HCT116 (cell line): ENCODE data around the gene GLTP. TPM values are rescaled to one million over a fixed set of nuclear protein-coding genes. Genes with fewer than 3 reads are reported as not detected.

ENCODE experiments used
- ATAC-seq: fragments of 200-7000 bp; cut with Tn5 transposase; 2 replicates; pipeline ENCODE4 v1.9.1; 2020; ENCODE audit warnings: mild to moderate bottlenecking, moderate library complexity
- BruUV-seq: library from RNA; stranded (reverse); fragments of 400-500 nt; replicated peaks from 2 replicates; lab custom pipeline; 2021; lab: Mats Ljungman, UMichigan
- CTCF ChIA-PET: fragments of 300-600 bp; sonication (Branson Sonifier 250); formaldehyde crosslinking; loops from one replicate; lab custom pipeline; 2021; ENCODE audit warnings: antibody characterized with exemption; lab: Charles Lee
- POLR2A ChIA-PET: fragments of 300-600, 350-600 bp; sonication (Branson Sonifier 250); formaldehyde crosslinking; loops from one replicate; lab custom pipeline; 2021; ENCODE audit warnings: antibody characterized with exemption; lab: Charles Lee
- RAD21 ChIA-PET, 2 experiments: fragments of 300-600 bp; sonication (Branson Sonifier 250); formaldehyde crosslinking; loops; one replicate each; lab custom pipeline; 2023; ENCODE audit warnings: low total read pairs in 2 of 2; ENCODE audit not compliant: uncharacterized antibody in 2 of 2, unreplicated experiment in 2 of 2, low non-redundant PET in 1 of 2; lab: Charles Lee
- DNase-seq: peaks from one replicate; pipeline ENCODE4 v3.0.0-alpha.2; 2010; ENCODE audit warnings: low read depth, low spot score
- H2AFZ ChIP-seq: fragments of 200-600 bp; shearing (Covaris generic), sonication (generic); 2 replicates; pipeline ENCODE4 v1.6.1; 2017; ENCODE audit warnings: low read depth, mixed run types, mixed read lengths, antibody characterized with exemption, low read length; ENCODE audit not compliant: poor library complexity, severe bottlenecking
- H3K27ac ChIP-seq: 2 replicates; pipeline ENCODE4 v1.5.1; 2012; ENCODE audit warnings: low read depth, low read length
- H3K27me3 ChIP-seq: fragments of 200-600 bp; sonication (generic); 2 replicates; pipeline ENCODE4 v1.6.1; 2016; ENCODE audit warnings: mixed run types, low read length, mixed read lengths; ENCODE audit not compliant: insufficient read depth
- H3K36me3 ChIP-seq, 2 experiments: fragments of 200-500 bp in 1 of 2; fragments of 200-600 bp in 1 of 2; sonication (Bioruptor generic) in 1 of 2; sonication (generic) in 1 of 2; 2 replicates each; pipeline versions ENCODE4 v1.5.1 to v1.6.1; 2014 to 2016; ENCODE audit warnings: low read length in 2 of 2, inconsistent platforms in 1 of 2, mixed read lengths in 1 of 2, mixed run types in 1 of 2; ENCODE audit not compliant: insufficient read depth in 2 of 2, control insufficient read depth in 1 of 2
- H3K4me1 ChIP-seq, 2 experiments: fragments of 200-600 bp in 1 of 2; sonication (generic) in 1 of 2; 2 replicates each; pipeline versions ENCODE4 v1.5.1 to v1.6.1; 2012 to 2017; ENCODE audit warnings: low read length in 2 of 2, inconsistent platforms in 1 of 2, mild to moderate bottlenecking in 1 of 2, mixed read lengths in 1 of 2, mixed run types in 1 of 2, moderate library complexity in 1 of 2; ENCODE audit not compliant: insufficient read depth in 2 of 2, control insufficient read depth in 1 of 2
- H3K4me2 ChIP-seq: fragments of 200-600 bp; sonication (generic); 2 replicates; pipeline ENCODE4 v1.6.1; 2017; ENCODE audit warnings: mixed run types, low read length, mixed read lengths
- H3K4me3 ChIP-seq, 2 experiments: fragments of 200-600 bp in 1 of 2; sonication (generic) in 1 of 2; replicated peaks in 1 of 2; 2 replicates each; pipeline ENCODE4 v1.5.1; 2011 to 2016; ENCODE audit warnings: low read length in 2 of 2, control low read depth in 1 of 2, low read depth in 1 of 2, mild to moderate bottlenecking in 1 of 2, mixed read lengths in 1 of 2, mixed run types in 1 of 2
- H3K79me2 ChIP-seq: fragments of 200-600 bp; sonication (generic); 2 replicates; pipeline ENCODE4 v1.6.1; 2017; ENCODE audit warnings: mild to moderate bottlenecking, mixed run types, low read length, moderate library complexity, mixed read lengths; ENCODE audit not compliant: insufficient read depth
- H3K9ac ChIP-seq: fragments of 200-600 bp; sonication (generic); 2 replicates; pipeline ENCODE4 v1.6.1; 2016; ENCODE audit warnings: low read length, mixed read lengths
- H3K9me2 ChIP-seq: fragments of 200-600 bp; sonication (generic), shearing (Covaris generic); 2 replicates; pipeline ENCODE4 v1.6.1; 2017; ENCODE audit warnings: mixed run types, mild to moderate bottlenecking, moderate library complexity; ENCODE audit not compliant: insufficient read depth
- H3K9me3 ChIP-seq, 2 experiments: fragments of 200-500 bp in 1 of 2; fragments of 200-600 bp in 1 of 2; sonication (Bioruptor generic) in 1 of 2; sonication (generic) in 1 of 2; 2 replicates each; pipeline ENCODE4 v1.6.1; 2014 to 2017; ENCODE audit warnings: low read length in 2 of 2, mixed read lengths in 2 of 2, inconsistent platforms in 1 of 2, low read depth in 1 of 2, mild to moderate bottlenecking in 1 of 2, mixed run types in 1 of 2, moderate library complexity in 1 of 2; ENCODE audit not compliant: control insufficient read depth in 1 of 2, insufficient read depth in 1 of 2
- H4K20me1 ChIP-seq: fragments of 200-600 bp; sonication (generic), shearing (Covaris generic); 2 replicates; pipeline ENCODE4 v1.6.1; 2017; ENCODE audit warnings: mixed run types, mild to moderate bottlenecking, moderate library complexity; ENCODE audit not compliant: insufficient read depth
- CBX3 ChIP-seq: IDR thresholded peaks from 2 replicates; pipeline ENCODE4 v1.6.1; 2012; ENCODE audit warnings: low read depth
- CEBPB ChIP-seq: IDR thresholded peaks from 2 replicates; pipeline ENCODE4 v1.6.1; 2012; ENCODE audit warnings: low read depth
- EGR1 ChIP-seq: IDR thresholded peaks from 2 replicates; pipeline ENCODE4 v1.6.1; 2012; ENCODE audit warnings: low read depth
- ELF1 ChIP-seq: IDR thresholded peaks from 2 replicates; pipeline ENCODE4 v1.6.1; 2012; ENCODE audit warnings: low read depth, borderline replicate concordance
- EZH2 ChIP-seq: fragments of 200-600 bp; sonication (generic); IDR thresholded peaks from 2 replicates; pipeline ENCODE4 v1.6.1; 2017; ENCODE audit warnings: antibody characterized with exemption, mixed run types
- EZH2phosphoT487 ChIP-seq: fragments of 200-600 bp; IDR thresholded peaks from 2 replicates; pipeline ENCODE4 v1.6.1; 2018; ENCODE audit warnings: antibody characterized with exemption, borderline replicate concordance
- FOSL1 ChIP-seq: IDR thresholded peaks from 2 replicates; pipeline ENCODE4 v1.6.1; 2012; ENCODE audit warnings: low read depth
- JUND ChIP-seq: IDR thresholded peaks from 2 replicates; pipeline ENCODE4 v1.6.1; 2012
- POLR2AphosphoS5 ChIP-seq: IDR thresholded peaks from 2 replicates; pipeline ENCODE4 v1.6.1; 2011; ENCODE audit warnings: mild to moderate bottlenecking, low read depth, low read length, moderate library complexity
- RAD21 ChIP-seq: IDR thresholded peaks from 2 replicates; pipeline ENCODE4 v1.6.1; 2012; ENCODE audit warnings: low read depth, mild to moderate bottlenecking
- SP1 ChIP-seq: IDR thresholded peaks from 2 replicates; pipeline ENCODE4 v1.6.1; 2012; ENCODE audit warnings: low read depth
- SRF ChIP-seq: IDR thresholded peaks from 2 replicates; pipeline ENCODE4 v1.6.1; 2012; ENCODE audit warnings: low read depth
- YY1 ChIP-seq: IDR thresholded peaks from 2 replicates; pipeline ENCODE4 v1.6.1; 2011; ENCODE audit warnings: low read length, low read depth, moderate library complexity, mild to moderate bottlenecking; ENCODE audit not compliant: insufficient replicate concordance; ENCODE audit errors: extremely low read depth
- ZFX ChIP-seq: fragments of 450-650 bp; IDR thresholded peaks from 2 replicates; pipeline ENCODE4 v1.6.1; 2017
- ZNF274 ChIP-seq: fragments of 200-500 bp; sonication (Bioruptor generic); IDR thresholded peaks from 2 replicates; pipeline ENCODE4 v1.6.1; 2014; ENCODE audit warnings: mild to moderate bottlenecking, low read depth, low read length, inconsistent platforms
- intact Hi-C: fragments of 100-400 bp; cut with micrococcal nuclease; formaldehyde crosslinking; loops from 2 replicates; pipeline ENCODE4 v1.10.0; 2022
- total RNA-seq: library from RNA; stranded (reverse); gene quantifications from one replicate; pipeline ENCODE4 v1.2.1, GENCODE V29; 2021; ENCODE audit not compliant: unreplicated experiment
- TF ChIP-seq, protein P1 (sequence below): IDR thresholded peaks from 2 replicates; pipeline ENCODE4 v1.6.1; 2011; ENCODE audit warnings: mild to moderate bottlenecking, low read length, moderate library complexity; ENCODE audit not compliant: insufficient replicate concordance; ENCODE audit errors: extremely low read depth
- TF ChIP-seq, protein P2 (sequence below): IDR thresholded peaks from 2 replicates; pipeline ENCODE4 v1.6.1; 2012
- TF ChIP-seq, protein P3 (sequence below): IDR thresholded peaks from 2 replicates; pipeline ENCODE4 v1.6.1; 2012; ENCODE audit warnings: low read depth

Gene GLTP
- total RNA-seq, 1 experiment from 2014 or later = 26.6 TPM

DNA sequence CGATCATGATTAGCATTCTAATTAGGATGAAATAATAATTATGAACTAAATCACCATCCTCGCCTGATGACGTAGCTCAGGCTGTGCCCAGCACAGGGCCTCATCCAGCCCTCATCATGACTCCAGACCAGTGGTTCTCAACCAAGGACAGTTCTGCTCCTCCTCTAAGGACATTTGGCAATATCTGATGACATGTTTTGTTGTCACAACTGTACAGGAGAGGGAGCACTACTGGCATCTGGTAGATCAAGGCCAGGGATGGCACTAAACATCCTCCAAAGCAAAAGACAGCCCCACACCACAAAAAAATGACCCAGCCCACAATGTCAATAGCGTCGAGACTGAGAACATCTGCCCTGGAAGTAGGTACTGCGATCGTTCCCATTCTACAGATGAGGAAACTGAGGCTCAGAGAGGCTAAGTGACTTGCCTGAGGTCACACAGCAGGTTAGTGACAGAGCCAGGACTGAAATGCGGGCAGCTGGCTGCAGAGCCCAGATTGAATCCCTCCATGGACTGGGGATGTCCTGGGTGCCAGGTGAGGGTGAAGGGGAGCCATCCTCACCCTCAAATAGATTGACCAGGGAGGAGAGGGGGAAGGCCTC lies 62.6 kb downstream of the GLTP start (continued):
- TF ChIP-seq SRF (no peak), EZH2phosphoT487 (no peak), FOSL1 (no peak), ELF1 (no peak), CBX3 (no peak), SP1 (no peak), RAD21 (no peak), EZH2 (no peak), POLR2AphosphoS5 (no peak), ZFX (no peak), ZNF274 (no peak), JUND (no peak), EGR1 (no peak)
- TF ChIP-seq, protein P1, sequence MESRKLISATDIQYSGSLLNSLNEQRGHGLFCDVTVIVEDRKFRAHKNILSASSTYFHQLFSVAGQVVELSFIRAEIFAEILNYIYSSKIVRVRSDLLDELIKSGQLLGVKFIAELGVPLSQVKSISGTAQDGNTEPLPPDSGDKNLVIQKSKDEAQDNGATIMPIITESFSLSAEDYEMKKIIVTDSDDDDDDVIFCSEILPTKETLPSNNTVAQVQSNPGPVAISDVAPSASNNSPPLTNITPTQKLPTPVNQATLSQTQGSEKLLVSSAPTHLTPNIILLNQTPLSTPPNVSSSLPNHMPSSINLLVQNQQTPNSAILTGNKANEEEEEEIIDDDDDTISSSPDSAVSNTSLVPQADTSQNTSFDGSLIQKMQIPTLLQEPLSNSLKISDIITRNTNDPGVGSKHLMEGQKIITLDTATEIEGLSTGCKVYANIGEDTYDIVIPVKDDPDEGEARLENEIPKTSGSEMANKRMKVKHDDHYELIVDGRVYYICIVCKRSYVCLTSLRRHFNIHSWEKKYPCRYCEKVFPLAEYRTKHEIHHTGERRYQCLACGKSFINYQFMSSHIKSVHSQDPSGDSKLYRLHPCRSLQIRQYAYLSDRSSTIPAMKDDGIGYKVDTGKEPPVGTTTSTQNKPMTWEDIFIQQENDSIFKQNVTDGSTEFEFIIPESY = no peak
- TF ChIP-seq, protein P2, sequence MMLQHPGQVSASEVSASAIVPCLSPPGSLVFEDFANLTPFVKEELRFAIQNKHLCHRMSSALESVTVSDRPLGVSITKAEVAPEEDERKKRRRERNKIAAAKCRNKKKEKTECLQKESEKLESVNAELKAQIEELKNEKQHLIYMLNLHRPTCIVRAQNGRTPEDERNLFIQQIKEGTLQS = no peak

DNA sequence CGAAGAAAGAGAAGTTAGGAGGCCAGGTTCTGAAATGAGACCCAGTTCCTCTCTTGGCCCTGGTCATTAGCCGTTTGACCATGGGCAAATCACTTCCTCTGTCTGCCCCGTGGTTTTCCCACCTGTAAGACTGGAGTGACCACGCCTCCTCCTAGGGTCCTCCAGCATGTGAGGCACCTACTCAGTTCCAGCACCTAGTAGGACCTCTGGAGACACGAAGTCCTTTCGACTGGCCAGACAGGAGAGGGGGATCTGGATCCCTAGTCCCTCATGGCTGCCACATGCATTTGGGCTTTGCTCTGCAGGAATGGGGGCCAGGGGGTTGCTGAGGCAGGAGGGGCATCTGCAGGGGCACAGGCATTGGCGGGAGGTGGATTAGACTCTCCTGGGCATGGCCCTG lies 63.5 kb downstream of the GLTP start:
- Histone ChIP-seq H3K4me3 (no peak overlapping the region), H3K4me1 (peaks cover 6 to 18% of the 10 kb centered on the region in 2 experiments; a peak in 3 of 4 replicates), H3K9me2 (no peaks in the 10 kb centered on the region), H3K27ac (no peak overlapping the region), H3K4me2 (no peak overlapping the region), H3K9ac (no peak overlapping the region), H2AFZ (no peak overlapping the region), H4K20me1 (no peaks in the 10 kb centered on the region), H3K36me3 (no peaks in the 10 kb centered on the region), H3K79me2 (no peaks in the 10 kb centered on the region), H3K9me3 (no peaks in the 10 kb centered on the region; a peak in 1 of 4 replicates), H3K27me3 (no peaks in the 10 kb centered on the region)
- intact Hi-C loops = no loop called here
- RAD21 ChIA-PET = no interaction called here
- TF ChIP-seq, protein P1 = no peak
- TF ChIP-seq YY1 (no peak), CEBPB (no peak), CBX3 (no peak), ZFX (no peak)
- TF ChIP-seq, protein P3, sequence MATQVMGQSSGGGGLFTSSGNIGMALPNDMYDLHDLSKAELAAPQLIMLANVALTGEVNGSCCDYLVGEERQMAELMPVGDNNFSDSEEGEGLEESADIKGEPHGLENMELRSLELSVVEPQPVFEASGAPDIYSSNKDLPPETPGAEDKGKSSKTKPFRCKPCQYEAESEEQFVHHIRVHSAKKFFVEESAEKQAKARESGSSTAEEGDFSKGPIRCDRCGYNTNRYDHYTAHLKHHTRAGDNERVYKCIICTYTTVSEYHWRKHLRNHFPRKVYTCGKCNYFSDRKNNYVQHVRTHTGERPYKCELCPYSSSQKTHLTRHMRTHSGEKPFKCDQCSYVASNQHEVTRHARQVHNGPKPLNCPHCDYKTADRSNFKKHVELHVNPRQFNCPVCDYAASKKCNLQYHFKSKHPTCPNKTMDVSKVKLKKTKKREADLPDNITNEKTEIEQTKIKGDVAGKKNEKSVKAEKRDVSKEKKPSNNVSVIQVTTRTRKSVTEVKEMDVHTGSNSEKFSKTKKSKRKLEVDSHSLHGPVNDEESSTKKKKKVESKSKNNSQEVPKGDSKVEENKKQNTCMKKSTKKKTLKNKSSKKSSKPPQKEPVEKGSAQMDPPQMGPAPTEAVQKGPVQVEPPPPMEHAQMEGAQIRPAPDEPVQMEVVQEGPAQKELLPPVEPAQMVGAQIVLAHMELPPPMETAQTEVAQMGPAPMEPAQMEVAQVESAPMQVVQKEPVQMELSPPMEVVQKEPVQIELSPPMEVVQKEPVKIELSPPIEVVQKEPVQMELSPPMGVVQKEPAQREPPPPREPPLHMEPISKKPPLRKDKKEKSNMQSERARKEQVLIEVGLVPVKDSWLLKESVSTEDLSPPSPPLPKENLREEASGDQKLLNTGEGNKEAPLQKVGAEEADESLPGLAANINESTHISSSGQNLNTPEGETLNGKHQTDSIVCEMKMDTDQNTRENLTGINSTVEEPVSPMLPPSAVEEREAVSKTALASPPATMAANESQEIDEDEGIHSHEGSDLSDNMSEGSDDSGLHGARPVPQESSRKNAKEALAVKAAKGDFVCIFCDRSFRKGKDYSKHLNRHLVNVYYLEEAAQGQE = no peak
- CTCF ChIA-PET = no interaction called here
- DNase-seq (no peak), ATAC-seq (no peak)
- BruUV-seq = no TSS peak
- POLR2A ChIA-PET = no interaction called here
